Activated naive CD4-positive, alpha-beta T cell treated with anti-CD3 and anti-CD28 coated beads, Interleukin-2, amount 50 U/mL, for 72 hours (primary cell): ENCODE results near the gene DAP. TPM values are rescaled to one million over a fixed set of nuclear protein-coding genes. Genes with fewer than 3 reads are reported as not detected.
"Not testable (repeated sequence)": the region's sequence is repeated elsewhere in the genome, so short reads cannot be mapped to it uniquely, and the experiment has no call there.

Experiments used
- ATAC-seq, 2 donors: fragments of 150-1000 bp; cut with Tn5 transposase; 2 replicates each; pipeline ENCODE4 v1.10.0; 2021; ENCODE audit warnings: mild to moderate bottlenecking in 2 of 2, moderate library complexity in 2 of 2
- DNase-seq, 2 donors: peaks; one replicate each; pipeline ENCODE4 v3.0.0; 2021 to 2022; ENCODE audit warnings: low spot score in 2 of 2
- H3K27ac Mint-ChIP-seq, 2 donors: one replicate each; pipeline ENCODE4 v1.8.0; 2022; ENCODE audit warnings: mild to moderate bottlenecking in 2 of 2, mixed read lengths in 2 of 2
- H3K36me3 Mint-ChIP-seq, 2 donors: one replicate each; pipeline ENCODE4 v1.8.0; 2022; ENCODE audit warnings: mixed read lengths in 2 of 2
- H3K9me3 Mint-ChIP-seq, 2 donors: one replicate each; pipeline ENCODE4 v1.8.0; 2022; ENCODE audit warnings: mixed read lengths in 2 of 2
- total RNA-seq, 2 donors: library from RNA; stranded (reverse); gene quantifications; one replicate each; pipeline ENCODE4 v1.2.3, GENCODE V29; 2022

Gene DAP
- total RNA-seq, 2 donors from 2014 or later, result 21.9 to 37.7 TPM

DNA sequence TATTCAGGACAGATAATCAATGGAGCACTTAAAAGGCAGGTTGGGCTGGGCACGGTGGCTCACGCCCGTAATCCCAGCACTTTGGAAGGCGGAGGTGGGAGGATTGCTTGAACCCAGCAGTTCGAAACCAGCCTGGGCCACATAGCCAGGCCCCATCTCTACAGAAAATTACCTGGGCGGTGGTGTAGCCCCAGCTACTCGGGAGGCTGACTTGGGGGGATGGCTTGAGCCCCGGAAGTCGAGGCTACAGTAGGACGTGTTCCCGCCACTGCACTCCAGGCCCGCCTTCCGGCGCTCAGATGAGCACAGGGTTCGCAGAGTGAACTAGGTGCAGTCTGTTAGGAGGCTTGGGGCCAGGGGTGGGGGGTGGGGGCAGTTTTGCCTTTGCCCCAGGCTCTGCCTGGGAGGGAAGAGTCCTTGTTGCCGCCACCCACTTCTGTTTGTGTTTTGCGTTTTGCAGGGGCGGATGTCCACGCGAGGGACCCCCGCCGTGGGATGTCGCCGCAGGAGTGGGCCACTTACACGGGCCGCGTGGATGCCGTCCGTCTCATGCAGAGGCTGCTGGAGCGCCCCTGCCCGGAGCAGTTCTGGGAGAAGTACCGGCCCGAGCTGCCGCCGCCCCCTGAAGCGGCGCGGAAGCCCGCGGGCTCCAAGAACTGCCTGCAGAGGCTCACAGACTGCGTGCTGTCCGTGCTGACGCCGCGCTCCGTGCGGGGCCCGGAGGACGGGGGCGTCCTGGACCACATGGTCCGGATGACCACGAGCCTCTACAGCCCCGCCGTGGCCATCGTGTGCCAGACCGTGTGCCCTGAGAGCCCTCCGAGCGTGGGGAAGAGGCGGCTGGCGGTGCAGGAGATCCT, 112.0 kb downstream of the DAP start:
- Mint-ChIP-seq H3K9me3 (no peaks in the 10 kb centered on the region), H3K27ac (no peak overlapping the region), H3K36me3 (peaks cover 0 to 6% of the 10 kb centered on the region in 2 donors)
- DNase-seq (peak in 1 of 2 donors; percentile 40), ATAC-seq (no peak)

DNA sequence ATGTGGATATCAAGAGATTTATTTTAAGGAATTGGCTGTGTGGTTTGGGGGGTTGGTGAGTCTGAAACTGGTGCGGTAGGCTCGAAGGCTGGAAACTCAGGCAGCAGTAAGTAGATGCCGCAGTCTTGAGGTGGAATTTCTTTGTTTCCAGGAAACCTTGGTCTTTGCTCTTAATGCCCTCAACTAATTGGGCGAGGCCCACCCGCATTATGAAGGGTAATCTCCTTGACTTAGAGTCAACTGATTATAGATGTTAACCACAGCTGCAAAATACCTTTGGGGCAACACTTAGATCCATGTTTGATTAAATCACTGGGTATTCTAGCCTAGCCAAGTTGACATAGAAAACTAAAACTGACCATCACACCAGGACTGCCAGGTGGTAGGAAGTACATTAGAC, 113.4 kb downstream of the DAP start:
- ATAC-seq (no peak), DNase-seq (no peak)
- Mint-ChIP-seq H3K27ac (no peak overlapping the region), H3K36me3 (peaks cover 0 to 6% of the 10 kb centered on the region in 2 donors), H3K9me3 (no peaks in the 10 kb centered on the region)

DNA sequence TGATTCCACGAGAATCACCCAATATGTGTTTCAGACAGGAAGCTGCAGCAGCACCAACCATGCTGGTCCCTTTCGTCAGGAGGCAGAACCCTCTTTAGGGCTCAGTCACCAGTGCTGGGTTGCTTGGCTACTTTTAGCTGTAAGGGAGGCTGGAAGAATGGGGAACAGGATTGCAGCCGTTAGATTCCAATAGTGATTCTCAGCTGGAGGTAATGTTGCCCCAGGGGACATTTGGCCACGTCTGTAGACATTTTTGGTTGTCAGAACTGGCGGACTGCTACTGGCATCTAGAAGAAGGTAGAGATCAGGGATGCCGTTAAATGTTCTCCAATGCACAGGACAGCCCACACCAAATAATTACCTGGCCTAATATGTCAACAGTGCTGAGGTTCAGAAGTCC, 115.4 kb downstream of the DAP start:
- DNase-seq (peak in 1 of 2 donors; percentile 20), ATAC-seq (no peak)
- H3K36me3 Mint-ChIP-seq, result peaks cover 0 to 9% of the 10 kb centered on the region in 2 donors
- H3K27ac Mint-ChIP-seq, result no peak overlapping the region
- H3K9me3 Mint-ChIP-seq, result no peaks in the 10 kb centered on the region

DNA sequence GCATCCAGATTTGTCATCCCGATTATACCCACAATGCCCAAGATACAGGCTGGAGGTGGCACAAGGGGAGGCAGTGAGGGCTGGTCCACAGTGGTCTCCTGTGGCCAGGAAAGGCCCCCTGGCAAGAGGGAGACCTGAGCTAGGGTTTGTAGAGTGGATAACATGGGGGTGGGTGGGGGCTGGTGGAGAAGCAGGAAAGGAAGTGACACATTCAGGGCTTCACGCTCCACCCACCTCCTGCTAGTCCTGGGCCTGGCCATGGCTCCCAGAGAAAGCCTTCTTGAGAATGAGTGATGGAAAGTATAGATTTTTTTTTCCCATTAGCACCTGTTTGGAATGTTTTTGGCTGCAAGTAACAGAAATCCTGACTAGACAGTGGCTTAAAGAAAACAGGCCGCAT, 115.9 kb downstream of the DAP start:
- ATAC-seq, result peak in 1 of 2 donors; percentile 62
- no peak overlapping the region for H3K27ac Mint-ChIP-seq
- no peak for DNase-seq

DNA sequence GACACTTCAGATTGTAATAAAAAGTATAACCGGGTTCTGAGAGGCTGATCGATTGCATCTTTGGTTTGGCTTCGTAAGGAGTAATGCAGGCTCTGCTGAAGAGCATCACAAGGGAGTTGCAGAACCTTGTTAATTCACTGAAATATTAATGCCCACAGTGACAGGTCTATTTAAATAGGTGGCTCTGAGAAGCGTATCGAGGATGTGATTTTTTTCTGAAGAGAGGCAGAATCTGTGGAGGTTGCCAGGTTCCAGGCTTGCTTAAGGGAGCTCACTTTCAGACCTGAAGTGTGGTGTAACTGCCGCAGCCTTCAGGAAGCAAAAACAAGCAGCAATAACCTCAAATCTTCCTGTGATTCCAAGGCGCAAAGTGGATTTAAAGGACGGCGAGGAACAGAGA, 116.8 kb downstream of the DAP start:
- Mint-ChIP-seq H3K27ac (peak overlapping the region in 1 of 2 donors; percentile 1), H3K9me3 (no peaks in the 10 kb centered on the region), H3K36me3 (peaks cover 0 to 19% of the 10 kb centered on the region in 2 donors)
- DNase-seq, result no peak
- no peak for ATAC-seq

More for the DNA sequence above, 115.9 kb downstream of the DAP start:
- Mint-ChIP-seq H3K9me3 (no peaks in the 10 kb centered on the region), H3K36me3 (peaks cover 0 to 14% of the 10 kb centered on the region in 2 donors)

DNA sequence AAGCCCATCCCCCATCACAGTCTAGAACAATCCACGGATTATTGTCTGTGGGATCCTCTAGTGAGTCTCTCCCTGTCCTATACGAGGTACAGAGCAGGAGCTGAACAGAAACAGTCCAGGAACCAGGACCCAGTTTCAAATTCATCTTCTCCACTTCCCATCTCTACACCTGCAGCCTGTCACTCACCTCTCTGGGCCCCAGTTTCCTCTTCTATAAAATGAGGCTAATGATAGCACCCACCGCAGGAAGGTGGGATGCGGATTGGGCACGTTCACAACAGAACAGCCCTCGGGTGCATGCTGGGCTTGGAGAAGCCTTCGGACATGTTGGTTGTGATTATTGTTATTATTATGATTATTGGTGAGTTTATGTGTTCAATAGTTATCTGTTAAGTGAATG, 118.7 kb downstream of the DAP start:
- peaks cover 0 to 6% of the 10 kb centered on the region in 2 donors for H3K9me3 Mint-ChIP-seq
- H3K27ac Mint-ChIP-seq, result no peak overlapping the region
- DNase-seq (no peak), ATAC-seq (no peak)
- peaks cover 0 to 30% of the 10 kb centered on the region in 2 donors for H3K36me3 Mint-ChIP-seq

DNA sequence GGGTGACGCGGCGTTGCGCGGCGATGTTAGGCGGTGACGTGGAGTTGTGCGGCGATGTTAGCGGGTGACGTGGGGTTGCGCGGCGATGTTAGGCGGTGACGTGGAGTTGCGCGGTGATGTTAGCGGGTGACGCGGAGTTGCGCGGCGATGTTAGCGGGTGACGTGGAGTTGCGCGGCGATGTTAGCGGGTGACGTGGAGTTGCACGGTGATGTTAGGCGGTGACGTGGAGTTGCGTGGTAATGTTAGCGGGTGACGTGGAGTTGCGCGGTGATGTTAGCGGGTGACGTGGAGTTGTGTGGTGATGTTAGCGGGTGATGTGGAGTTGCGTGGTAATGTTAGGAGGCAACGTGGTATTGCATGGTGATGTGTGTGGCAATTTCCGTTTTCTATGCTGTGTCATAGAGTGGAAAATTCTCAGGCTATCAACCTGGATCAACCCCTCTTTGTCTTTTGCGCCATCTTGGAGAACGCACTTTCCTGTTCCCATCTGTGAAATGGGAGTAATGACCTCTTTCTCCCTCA, 121.1 kb downstream of the DAP start:
- Mint-ChIP-seq H3K9me3 (peaks cover 0 to 6% of the 10 kb centered on the region in 2 donors), H3K36me3 (peaks cover 0 to 24% of the 10 kb centered on the region in 2 donors)

DNA sequence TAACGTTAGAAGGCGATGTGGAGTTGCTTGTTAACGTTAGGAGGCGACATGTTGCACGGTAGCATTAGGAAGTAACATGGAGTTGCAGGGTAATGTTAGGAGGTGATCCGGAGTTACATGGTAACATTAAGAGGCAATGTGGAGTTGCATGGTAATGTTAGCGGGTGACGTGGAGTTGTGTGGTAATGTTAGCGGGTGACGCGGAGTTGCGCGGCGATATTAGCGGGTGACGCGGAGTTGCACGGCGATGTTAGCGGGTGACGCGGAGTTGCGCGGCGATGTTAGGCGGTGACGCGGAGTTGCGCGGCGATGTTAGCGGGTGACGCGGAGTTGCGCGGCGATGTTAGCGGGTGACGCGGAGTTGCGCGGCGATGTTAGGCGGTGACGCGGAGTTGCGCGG, 122.3 kb downstream of the DAP start:
- ATAC-seq, H3K9me3 Mint-ChIP-seq, DNase-seq, H3K27ac Mint-ChIP-seq: not testable (repeated sequence)
- peaks cover 0 to 26% of the 10 kb centered on the region in 2 donors for H3K36me3 Mint-ChIP-seq

More for the DNA sequence above, 121.1 kb downstream of the DAP start:
- ATAC-seq, result no peak
- H3K27ac Mint-ChIP-seq, result peak overlapping the region in 1 of 2 donors; percentile 7
- DNase-seq, result no peak

DNA sequence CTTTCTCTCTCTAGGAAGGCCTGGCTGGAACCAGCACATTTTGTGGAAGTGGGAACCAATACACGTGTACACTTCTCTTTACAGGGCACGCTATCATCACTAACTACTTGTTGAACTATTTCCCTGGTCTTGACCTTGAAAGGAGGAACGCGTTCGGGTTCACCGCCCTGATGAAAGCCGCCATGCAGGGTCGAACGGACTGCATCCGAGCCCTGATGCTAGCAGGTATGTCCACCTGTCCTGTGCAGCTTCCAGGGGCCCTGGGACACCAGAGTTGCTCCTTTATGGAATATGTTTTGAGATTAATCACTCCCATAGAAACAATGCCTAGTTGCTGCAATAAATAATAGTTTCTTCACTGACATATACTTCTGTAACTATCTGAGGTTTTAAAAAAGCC, 123.1 kb downstream of the DAP start:
- Mint-ChIP-seq H3K9me3 (peaks cover 0 to 6% of the 10 kb centered on the region in 2 donors), H3K36me3 (peaks cover 0 to 32% of the 10 kb centered on the region in 2 donors), H3K27ac (no peak overlapping the region)
- DNase-seq (peak in 1 of 2 donors; percentile 30), ATAC-seq (no peak)

DNA sequence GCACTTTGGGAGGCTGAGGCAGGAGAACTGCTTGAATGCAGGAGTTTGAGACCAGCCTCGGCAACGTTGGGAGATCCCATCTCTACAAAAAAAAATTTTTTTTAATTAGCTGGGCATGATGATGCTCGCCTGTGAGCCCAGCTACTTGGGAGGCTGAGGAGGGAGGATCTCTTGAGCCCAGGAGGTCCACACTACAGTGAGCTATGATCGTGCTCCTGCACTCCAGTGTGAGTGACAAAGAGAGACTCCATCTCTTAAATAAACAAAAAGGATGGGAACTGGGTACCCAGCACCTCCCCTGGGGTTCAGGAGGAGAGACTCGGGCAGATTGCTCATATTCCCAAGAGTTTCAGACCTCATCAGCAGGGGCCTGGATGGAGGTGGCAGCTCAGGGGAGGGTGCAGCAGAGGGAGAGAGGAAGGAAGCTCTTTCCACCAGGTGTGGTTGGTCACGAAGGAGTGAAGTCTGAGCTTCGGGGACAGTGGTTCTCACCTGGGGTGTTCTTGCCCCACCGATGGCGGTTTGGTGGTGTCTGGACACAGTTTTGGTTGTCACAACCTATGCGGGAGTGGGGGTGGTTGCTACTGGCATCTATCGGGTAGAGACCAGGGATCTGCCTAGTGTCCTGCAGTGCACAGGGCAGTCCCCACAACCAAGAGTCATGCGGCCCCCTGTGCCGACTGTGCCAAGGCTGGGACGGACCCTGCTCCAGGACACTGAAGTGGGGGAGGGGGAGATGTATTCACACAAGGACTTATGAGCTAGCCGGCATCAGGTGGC, 124.5 kb downstream of the DAP start:
- Mint-ChIP-seq H3K9me3 (peaks cover 0 to 6% of the 10 kb centered on the region in 2 donors), H3K36me3 (peaks cover 0 to 32% of the 10 kb centered on the region in 2 donors), H3K27ac (no peak overlapping the region)
- ATAC-seq, result no peak
- no peak for DNase-seq

DNA sequence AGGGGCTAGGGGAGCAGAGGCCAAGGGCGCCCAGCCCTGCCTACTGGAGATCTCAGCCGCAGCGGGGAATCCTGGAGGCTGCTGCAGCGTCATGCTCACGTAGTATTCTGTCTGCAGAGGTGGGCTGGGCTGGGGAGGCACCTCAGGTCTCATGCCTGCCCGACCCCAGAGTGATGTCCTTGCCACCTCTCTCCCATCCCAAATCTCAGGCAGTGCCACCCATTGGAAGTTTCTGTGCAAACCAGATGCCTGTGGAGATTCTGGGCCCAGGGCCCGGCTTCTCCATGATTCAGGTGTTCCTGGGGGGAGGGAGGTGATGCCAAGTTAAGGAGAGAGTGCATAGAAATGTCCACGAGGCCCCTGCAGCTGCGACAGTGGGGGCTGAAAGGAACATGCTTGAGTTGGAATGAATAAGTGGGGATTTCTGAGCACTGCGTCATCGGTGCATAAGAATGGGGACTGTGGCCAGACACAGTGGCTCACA, 125.1 kb downstream of the DAP start:
- ATAC-seq (no peak), DNase-seq (no peak)
- Mint-ChIP-seq H3K9me3 (peaks cover 0 to 6% of the 10 kb centered on the region in 2 donors), H3K36me3 (peaks cover 0 to 32% of the 10 kb centered on the region in 2 donors), H3K27ac (peak overlapping the region; percentile 6 to 90)

DNA sequence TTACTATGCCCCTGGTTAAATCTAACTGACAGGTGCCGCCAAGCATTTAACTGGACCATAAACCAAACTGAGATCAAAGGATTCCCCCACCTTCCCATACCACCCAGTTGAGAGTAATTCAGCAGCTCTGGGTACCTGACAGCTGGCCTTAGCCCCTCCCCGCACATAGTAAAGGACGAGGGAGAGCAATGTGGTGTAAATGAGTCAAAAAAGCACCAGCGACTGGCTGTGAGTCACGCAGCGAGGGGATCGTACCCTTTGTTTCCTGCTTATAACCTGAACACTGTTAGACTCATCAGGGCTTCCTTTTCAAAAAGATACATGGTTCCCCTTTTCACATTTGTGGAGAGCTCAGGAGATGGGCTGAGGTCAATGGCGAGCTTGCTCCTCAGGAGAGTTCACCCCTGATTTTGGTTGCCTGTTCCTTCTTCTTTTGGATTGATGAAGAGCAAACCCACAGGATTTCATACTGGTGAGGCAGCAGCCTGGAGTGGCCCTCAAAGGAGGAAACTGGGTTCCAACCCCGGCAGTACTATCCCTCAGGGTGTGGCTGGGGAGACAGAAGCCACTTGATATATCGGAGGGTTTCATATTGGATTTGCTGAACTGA, 125.7 kb downstream of the DAP start:
- DNase-seq, result peak; percentile 75 to 82
- H3K27ac Mint-ChIP-seq, result peak overlapping the region; percentile 6 to 90
- peak; percentile 92 to 93 for ATAC-seq
- H3K36me3 Mint-ChIP-seq, result peaks cover 0 to 27% of the 10 kb centered on the region in 2 donors
- peaks cover 0 to 6% of the 10 kb centered on the region in 2 donors for H3K9me3 Mint-ChIP-seq

DNA sequence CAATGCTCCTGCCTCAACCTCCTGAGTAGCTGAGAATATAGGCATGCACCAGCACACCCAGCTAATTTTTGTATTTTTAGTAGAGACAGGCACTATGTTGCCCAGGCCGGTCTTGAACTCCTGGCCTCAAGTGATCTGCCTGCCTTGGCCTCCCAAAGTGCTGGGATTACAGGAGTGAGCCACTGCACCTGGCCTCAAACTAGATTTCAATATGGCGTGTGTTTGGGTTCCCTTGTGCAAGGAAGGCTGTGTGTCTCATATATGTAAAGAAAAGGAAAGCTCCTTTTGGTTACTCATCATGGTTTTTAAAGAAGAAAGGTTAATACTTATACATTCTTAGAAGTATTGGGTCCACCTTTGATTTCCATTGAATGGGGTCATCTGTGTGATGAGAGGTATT, 126.5 kb downstream of the DAP start:
- Mint-ChIP-seq H3K27ac (peak overlapping the region in 1 of 2 donors; percentile 89), H3K36me3 (peaks cover 0 to 28% of the 10 kb centered on the region in 2 donors), H3K9me3 (peaks cover 0 to 9% of the 10 kb centered on the region in 2 donors)
- no peak for DNase-seq
- ATAC-seq, result peak in 1 of 2 donors; percentile 23

DNA sequence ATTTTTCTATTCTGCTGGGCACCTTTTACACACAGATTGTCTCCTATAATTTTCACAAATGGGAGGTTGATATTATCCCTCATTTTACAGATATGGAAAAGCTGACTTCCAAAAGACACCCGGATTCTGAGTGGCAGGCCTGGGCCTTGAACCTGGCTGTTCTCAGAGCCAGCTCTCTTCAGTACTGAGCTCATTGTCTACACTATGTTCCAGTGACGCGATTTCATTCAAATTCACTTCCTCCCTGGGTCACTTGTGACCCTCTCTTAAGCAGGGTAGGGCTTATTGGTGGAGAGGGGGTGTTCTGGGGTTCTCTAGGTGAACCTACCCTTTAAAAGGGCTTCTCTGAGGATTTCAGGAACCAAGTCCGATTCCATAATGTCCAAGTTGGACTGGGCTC, 127.0 kb downstream of the DAP start:
- H3K36me3 Mint-ChIP-seq, result peaks cover 0 to 33% of the 10 kb centered on the region in 2 donors
- peak overlapping the region in 1 of 2 donors; percentile 89 for H3K27ac Mint-ChIP-seq
- H3K9me3 Mint-ChIP-seq, result peaks cover 0 to 13% of the 10 kb centered on the region in 2 donors
- DNase-seq (peak in 1 of 2 donors; percentile 9), ATAC-seq (no peak)

DNA sequence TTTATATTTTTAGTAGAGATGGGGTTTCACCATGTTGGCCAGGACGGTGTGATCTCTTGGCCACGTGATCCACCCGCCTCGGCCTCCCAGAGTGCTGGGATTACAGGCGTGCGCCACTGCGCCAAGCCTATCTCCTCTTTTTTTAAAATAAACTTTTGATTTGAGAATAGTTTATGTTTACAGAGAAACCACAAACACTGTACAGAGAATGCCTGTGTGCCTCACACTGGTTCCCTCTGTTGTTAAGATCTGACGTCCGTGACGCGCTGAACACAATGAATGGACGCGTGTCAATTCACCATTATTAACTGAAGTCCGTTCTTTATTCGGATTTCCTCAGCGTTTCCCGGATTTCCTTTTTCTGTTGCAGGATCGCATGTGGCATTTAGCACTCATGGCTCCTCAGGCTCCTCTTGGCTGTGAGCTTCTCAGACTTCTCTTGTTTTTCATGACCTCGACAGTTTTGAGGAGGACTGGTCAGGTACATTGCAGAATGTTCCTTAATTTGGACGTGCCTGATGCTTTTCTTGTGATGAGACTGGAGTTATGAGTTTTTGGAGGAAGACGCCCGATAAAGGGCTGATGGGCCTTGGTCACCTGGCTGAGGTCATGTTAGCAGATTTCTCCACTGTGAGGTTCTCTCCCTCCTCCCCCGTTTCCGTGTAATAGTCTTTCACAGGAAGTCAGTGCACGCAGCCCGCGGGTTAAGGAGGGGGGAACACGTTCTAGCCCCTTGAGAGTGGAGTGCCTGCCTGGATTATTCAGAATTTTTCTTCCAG, 127.6 kb downstream of the DAP start:
- Mint-ChIP-seq H3K36me3 (peaks cover 0 to 29% of the 10 kb centered on the region in 2 donors), H3K9me3 (peaks cover 0 to 10% of the 10 kb centered on the region in 2 donors), H3K27ac (peak overlapping the region in 1 of 2 donors; percentile 89)
- no peak for ATAC-seq
- DNase-seq, result peak in 1 of 2 donors; percentile 33
